Measurements from ENCODE around the gene OGDH.

DNA sequence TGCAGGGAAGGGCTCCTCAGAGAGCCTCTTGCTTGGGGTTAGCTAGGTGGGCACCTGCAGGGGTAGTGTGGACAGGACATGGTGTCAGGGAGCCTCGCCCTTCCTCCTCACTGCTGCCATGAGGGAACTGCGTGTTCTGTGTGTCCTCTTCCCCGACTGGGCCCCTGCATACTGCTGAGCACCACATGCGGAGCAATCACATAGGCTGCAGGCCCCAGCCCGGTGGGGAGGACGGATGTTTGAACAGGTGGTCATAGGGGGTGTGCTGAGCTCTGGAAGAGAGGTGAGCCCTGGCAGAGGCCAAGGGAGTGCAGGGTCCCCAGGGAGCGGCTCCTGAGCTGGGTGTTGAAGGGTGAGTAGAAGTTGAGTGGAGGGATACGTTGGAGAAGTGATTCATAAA lies 93.9 kb downstream of the OGDH start:
- TF ChIP-seq REST (IDR thresholded peaks at IDR 0.05; ENCODE audit: low read depth) (no peak), EP300 (IDR thresholded peaks at IDR 0.05; ENCODE audit: borderline replicate concordance) (no peak), CREB1 (IDR thresholded peaks at IDR 0.05; ENCODE audit: low read depth) (no peak), TAF1 (IDR thresholded peaks at IDR 0.05; ENCODE audit: low read depth) (no peak), RAD21 (IDR thresholded peaks at IDR 0.05; ENCODE audit: low read depth) (no peak), NFIC (IDR thresholded peaks at IDR 0.05) (no peak), FOXM1 (IDR thresholded peaks at IDR 0.05; ENCODE audit: borderline replicate concordance, low read depth) (no peak), USF1 (IDR thresholded peaks at IDR 0.05) (no peak)
- TF ChIP-seq, protein P1, sequence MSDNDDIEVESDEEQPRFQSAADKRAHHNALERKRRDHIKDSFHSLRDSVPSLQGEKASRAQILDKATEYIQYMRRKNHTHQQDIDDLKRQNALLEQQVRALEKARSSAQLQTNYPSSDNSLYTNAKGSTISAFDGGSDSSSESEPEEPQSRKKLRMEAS (IDR thresholded peaks at IDR 0.05): no peak
